HEK293 (cell line): ENCODE measurements around the gene CALM3.

Experiments
- CTCF ChIA-PET: fragments of 350-600 bp; formaldehyde crosslinking; extraction: SDS; loops from one replicate; lab custom pipeline; 2021; ENCODE audit warnings: antibody characterized with exemption; lab: Yijun Ruan, JAX
- POLR2A ChIA-PET: fragments of 300-600 bp; formaldehyde crosslinking; extraction: SDS; loops from one replicate; lab custom pipeline; 2020; ENCODE audit warnings: antibody characterized with exemption, inconsistent platforms; lab: Yijun Ruan, JAX
- H3K27ac ChIP-seq: fragments of 200-500 bp; sonication (Bioruptor generic); 2 replicates; pipeline ENCODE4 v1.5.1; 2014; ENCODE audit warnings: low read depth, low read length, control low read depth, inconsistent platforms; ENCODE audit errors: extremely low read depth
- H3K36me3 ChIP-seq, 2 experiments: fragments of 200-500 bp in 1 of 2; sonication (Bioruptor generic) in 1 of 2; 1 replicate in 1 of 2; 2 replicates in 1 of 2; pipeline ENCODE4 v1.5.1; 2014 to 2017; ENCODE audit warnings: inconsistent platforms in 2 of 2, low read length in 2 of 2; ENCODE audit not compliant: control insufficient read depth in 2 of 2, insufficient read depth in 1 of 2
- H3K4me1 ChIP-seq: fragments of 200-500 bp; sonication (Bioruptor generic); 2 replicates; pipeline ENCODE4 v1.5.1; 2014; ENCODE audit warnings: mild to moderate bottlenecking, low read length, inconsistent platforms; ENCODE audit not compliant: control insufficient read depth, insufficient read depth
- H3K4me3 ChIP-seq: 2 replicates; pipeline ENCODE4 v1.5.1; 2011; ENCODE audit warnings: low read depth, mild to moderate bottlenecking, control low read depth, low read length, moderate library complexity
- H3K9me3 ChIP-seq: fragments of 200-500 bp; sonication (Bioruptor generic); 2 replicates; pipeline ENCODE4 v1.5.1; 2014; ENCODE audit warnings: low read depth, low read length, inconsistent platforms; ENCODE audit not compliant: control insufficient read depth, insufficient read depth
- GLI4 ChIP-seq: fragments of 450-650 bp; formaldehyde crosslinking; IDR thresholded peaks from 2 replicates; pipeline ENCODE4 v1.5.1; 2016; ENCODE audit warnings: missing biosample characterization, missing genetic modification characterization
- MEIS1 ChIP-seq: sonication (generic); formaldehyde crosslinking; IDR thresholded peaks from 2 replicates; pipeline ENCODE4 v1.8.1; 2022; ENCODE audit warnings: missing genetic modification reagents, mild to moderate bottlenecking, borderline replicate concordance
- SP2 ChIP-seq: fragments of 450-650 bp; formaldehyde crosslinking; IDR thresholded peaks from 2 replicates; pipeline ENCODE4 v1.5.1; 2016; ENCODE audit warnings: missing biosample characterization, missing genetic modification characterization
- SP3 ChIP-seq: fragments of 450-650 bp; formaldehyde crosslinking; IDR thresholded peaks from 2 replicates; pipeline ENCODE4 v1.5.1; 2016; ENCODE audit warnings: missing biosample characterization, missing genetic modification characterization
- ZBTB1 ChIP-seq: fragments of 450-650 bp; formaldehyde crosslinking; IDR thresholded peaks from 2 replicates; pipeline ENCODE4 v1.5.1; 2016; ENCODE audit warnings: missing biosample characterization, missing genetic modification characterization
- ZBTB17 ChIP-seq: fragments of 450-650 bp; formaldehyde crosslinking; IDR thresholded peaks from 2 replicates; pipeline ENCODE4 v1.5.1; 2016; ENCODE audit warnings: missing biosample characterization, missing genetic modification characterization
- ZNF112 ChIP-seq: fragments of 450-650 bp; formaldehyde crosslinking; IDR thresholded peaks from 2 replicates; pipeline ENCODE4 v1.5.0; 2017; ENCODE audit warnings: missing biosample characterization, missing genetic modification characterization
- ZNF155 ChIP-seq: fragments of 450-650 bp; formaldehyde crosslinking; IDR thresholded peaks from 2 replicates; pipeline ENCODE4 v1.5.1; 2016; ENCODE audit warnings: missing biosample characterization, missing genetic modification characterization
- ZNF223 ChIP-seq: fragments of 450-650 bp; formaldehyde crosslinking; IDR thresholded peaks from 2 replicates; pipeline ENCODE4 v1.5.1; 2016; ENCODE audit warnings: missing biosample characterization, missing genetic modification characterization
- ZNF341 ChIP-seq: fragments of 450-650 bp; formaldehyde crosslinking; IDR thresholded peaks from 2 replicates; pipeline ENCODE4; 2016; ENCODE audit warnings: low read depth, missing biosample characterization, missing genetic modification characterization
- ZNF391 ChIP-seq: fragments of 450-650 bp; formaldehyde crosslinking; IDR thresholded peaks from 2 replicates; pipeline ENCODE4 v1.5.1; 2016; ENCODE audit warnings: low read depth, missing biosample characterization, missing genetic modification characterization, borderline replicate concordance
- ZNF404 ChIP-seq: fragments of 450-650 bp; formaldehyde crosslinking; IDR thresholded peaks from 2 replicates; pipeline ENCODE4 v1.5.1; 2017; ENCODE audit warnings: missing biosample characterization, missing genetic modification characterization
- ZNF433 ChIP-seq: fragments of 450-650 bp; formaldehyde crosslinking; IDR thresholded peaks from 2 replicates; pipeline ENCODE4 v1.5.1; 2016; ENCODE audit warnings: missing biosample characterization, missing genetic modification characterization, low read depth
- ZNF623 ChIP-seq: fragments of 450-650 bp; formaldehyde crosslinking; IDR thresholded peaks from 2 replicates; pipeline ENCODE4 v1.5.1; 2016; ENCODE audit warnings: missing biosample characterization, missing genetic modification characterization
- ZNF658 ChIP-seq: fragments of 450-650 bp; formaldehyde crosslinking; IDR thresholded peaks from 2 replicates; pipeline ENCODE4; 2016; ENCODE audit warnings: missing biosample characterization, missing genetic modification characterization
- ZNF660 ChIP-seq: fragments of 450-650 bp; IDR thresholded peaks from 2 replicates; pipeline ENCODE4 v1.5.1; 2018; ENCODE audit warnings: missing biosample characterization, mild to moderate bottlenecking, missing genetic modification characterization
- ZNF776 ChIP-seq: fragments of 450-650 bp; formaldehyde crosslinking; IDR thresholded peaks from 2 replicates; pipeline ENCODE4 v1.5.0; 2017; ENCODE audit warnings: missing biosample characterization, missing genetic modification characterization, borderline replicate concordance
- TF ChIP-seq, protein P1 (sequence below): fragments of 450-650 bp; formaldehyde crosslinking; IDR thresholded peaks from 2 replicates; pipeline ENCODE4 v1.5.1; 2017; ENCODE audit warnings: missing biosample characterization, missing genetic modification characterization
- TF ChIP-seq, protein P2 (sequence below): fragments of 450-650 bp; formaldehyde crosslinking; IDR thresholded peaks from 2 replicates; pipeline ENCODE4 v1.5.1; 2016; ENCODE audit warnings: missing biosample characterization, missing genetic modification characterization, low read depth

Gene CALM3

DNA sequence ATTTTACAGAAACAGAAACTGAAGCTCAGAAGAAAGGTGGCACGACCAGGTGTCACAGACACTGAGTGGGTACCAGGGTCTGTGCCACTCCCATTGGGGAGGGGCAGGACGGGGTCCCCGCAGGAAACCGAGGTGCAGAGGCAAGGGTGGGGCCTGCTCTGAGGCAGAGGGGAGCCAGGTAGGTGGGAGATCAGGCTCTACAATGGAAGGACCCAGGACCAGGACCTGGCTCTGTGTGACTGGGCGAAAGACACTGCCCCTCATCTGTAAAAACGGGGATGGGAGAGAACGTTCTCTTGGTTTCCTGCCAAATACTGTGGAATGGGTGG lies 21.0 kb downstream of the CALM3 start:
- H3K9me3 ChIP-seq: no peaks in the 10 kb centered on the region
- TF ChIP-seq, protein P1, sequence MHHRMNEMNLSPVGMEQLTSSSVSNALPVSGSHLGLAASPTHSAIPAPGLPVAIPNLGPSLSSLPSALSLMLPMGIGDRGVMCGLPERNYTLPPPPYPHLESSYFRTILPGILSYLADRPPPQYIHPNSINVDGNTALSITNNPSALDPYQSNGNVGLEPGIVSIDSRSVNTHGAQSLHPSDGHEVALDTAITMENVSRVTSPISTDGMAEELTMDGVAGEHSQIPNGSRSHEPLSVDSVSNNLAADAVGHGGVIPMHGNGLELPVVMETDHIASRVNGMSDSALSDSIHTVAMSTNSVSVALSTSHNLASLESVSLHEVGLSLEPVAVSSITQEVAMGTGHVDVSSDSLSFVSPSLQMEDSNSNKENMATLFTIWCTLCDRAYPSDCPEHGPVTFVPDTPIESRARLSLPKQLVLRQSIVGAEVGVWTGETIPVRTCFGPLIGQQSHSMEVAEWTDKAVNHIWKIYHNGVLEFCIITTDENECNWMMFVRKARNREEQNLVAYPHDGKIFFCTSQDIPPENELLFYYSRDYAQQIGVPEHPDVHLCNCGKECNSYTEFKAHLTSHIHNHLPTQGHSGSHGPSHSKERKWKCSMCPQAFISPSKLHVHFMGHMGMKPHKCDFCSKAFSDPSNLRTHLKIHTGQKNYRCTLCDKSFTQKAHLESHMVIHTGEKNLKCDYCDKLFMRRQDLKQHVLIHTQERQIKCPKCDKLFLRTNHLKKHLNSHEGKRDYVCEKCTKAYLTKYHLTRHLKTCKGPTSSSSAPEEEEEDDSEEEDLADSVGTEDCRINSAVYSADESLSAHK: 0 out of 2 replicates have a peak, but pooled peaks have one; percentile 0
- TF ChIP-seq ZBTB17 (tag by site-specific recombination): no peak
- no peak for TF ChIP-seq ZNF623
- TF ChIP-seq ZBTB1 (tag by site-specific recombination): no peak
- TF ChIP-seq, all 188 proteins: peak for 1
- H3K27ac ChIP-seq: no peak overlapping the region
- POLR2A ChIA-PET: no interaction called here
- H3K36me3 ChIP-seq: no peaks in the 10 kb centered on the region
- CTCF ChIA-PET: interaction anchor here (0.6 to 14.6 kb wide), 9 partner anchors 9 to 1509 kb away, joined by 3 to 327 read pairs (median 4); partner anchors contain the start of gene DACT3
- no peaks in the 10 kb centered on the region for H3K4me1 ChIP-seq
- H3K4me3 ChIP-seq: no peak overlapping the region

DNA sequence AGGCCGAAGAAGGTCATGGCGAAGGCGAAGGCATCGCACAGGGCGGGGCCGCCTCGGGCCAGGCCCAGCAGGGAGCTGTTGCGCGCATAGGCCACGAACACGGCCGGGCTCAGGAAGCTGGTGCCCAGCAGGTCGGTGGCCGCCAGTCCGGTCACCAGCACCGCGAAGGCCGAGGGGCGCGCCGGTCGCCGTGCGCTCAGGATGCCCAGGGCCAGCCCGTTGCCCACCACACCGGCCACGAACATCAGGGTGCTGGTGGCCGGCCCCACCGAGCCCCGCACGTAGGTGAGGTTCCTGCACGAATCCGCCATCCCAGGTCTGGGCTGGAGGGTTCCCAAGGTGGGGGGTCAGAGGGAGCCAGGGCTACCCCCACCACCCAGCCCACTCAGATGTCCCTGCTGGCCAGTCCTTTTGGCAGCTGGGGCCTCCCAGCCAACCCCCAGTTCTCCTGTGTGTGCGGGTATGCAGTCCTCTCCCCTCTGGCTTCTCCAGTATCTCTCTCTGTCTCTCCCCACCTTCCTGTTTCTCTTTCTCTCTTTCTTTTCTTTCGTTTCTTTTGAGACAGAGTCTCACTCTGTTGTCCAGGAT lies 22.9 kb downstream of the CALM3 start:
- Histone ChIP-seq H3K27ac (no peak overlapping the region), H3K9me3 (no peaks in the 10 kb centered on the region), H3K4me1 (no peaks in the 10 kb centered on the region), H3K4me3 (no peak overlapping the region), H3K36me3 (no peaks in the 10 kb centered on the region)
- TF ChIP-seq ZNF623: no peak
- no peak for TF ChIP-seq ZNF660 (tag by site-specific recombination)
- no peak for TF ChIP-seq SP3 (tag by site-specific recombination)
- TF ChIP-seq MEIS1 (CRISPR knock-in tag): no peak
- no peak for TF ChIP-seq ZNF391 (tag by site-specific recombination)
- no peak for TF ChIP-seq ZNF155 (tag by site-specific recombination)
- TF ChIP-seq ZNF433 (tag by site-specific recombination): no peak
- no peak for TF ChIP-seq ZNF658 (tag by site-specific recombination)
- TF ChIP-seq ZNF776 (tag by site-specific recombination): no peak
- no peak for TF ChIP-seq ZNF404 (tag by site-specific recombination)
- TF ChIP-seq ZNF341 (tag by site-specific recombination): no peak
- no peak for TF ChIP-seq ZNF223
- TF ChIP-seq ZNF112: no peak
- no peak for TF ChIP-seq GLI4 (tag by site-specific recombination)
- no peak for TF ChIP-seq SP2 (tag by site-specific recombination)
- TF ChIP-seq, protein P2, sequence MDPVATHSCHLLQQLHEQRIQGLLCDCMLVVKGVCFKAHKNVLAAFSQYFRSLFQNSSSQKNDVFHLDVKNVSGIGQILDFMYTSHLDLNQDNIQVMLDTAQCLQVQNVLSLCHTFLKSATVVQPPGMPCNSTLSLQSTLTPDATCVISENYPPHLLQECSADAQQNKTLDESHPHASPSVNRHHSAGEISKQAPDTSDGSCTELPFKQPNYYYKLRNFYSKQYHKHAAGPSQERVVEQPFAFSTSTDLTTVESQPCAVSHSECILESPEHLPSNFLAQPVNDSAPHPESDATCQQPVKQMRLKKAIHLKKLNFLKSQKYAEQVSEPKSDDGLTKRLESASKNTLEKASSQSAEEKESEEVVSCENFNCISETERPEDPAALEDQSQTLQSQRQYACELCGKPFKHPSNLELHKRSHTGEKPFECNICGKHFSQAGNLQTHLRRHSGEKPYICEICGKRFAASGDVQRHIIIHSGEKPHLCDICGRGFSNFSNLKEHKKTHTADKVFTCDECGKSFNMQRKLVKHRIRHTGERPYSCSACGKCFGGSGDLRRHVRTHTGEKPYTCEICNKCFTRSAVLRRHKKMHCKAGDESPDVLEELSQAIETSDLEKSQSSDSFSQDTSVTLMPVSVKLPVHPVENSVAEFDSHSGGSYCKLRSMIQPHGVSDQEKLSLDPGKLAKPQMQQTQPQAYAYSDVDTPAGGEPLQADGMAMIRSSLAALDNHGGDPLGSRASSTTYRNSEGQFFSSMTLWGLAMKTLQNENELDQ (tag by site-specific recombination): no peak
- ChIA-PET CTCF (interaction anchor here (0.8 to 1.4 kb wide), 2 partner anchors 10 kb away, joined by 7 read pairs; no protein-coding TSS in a partner anchor), POLR2A (no interaction called here)
